GM06990 (cell line): Measurements from ENCODE around the gene CEP55.
"Not testable (repeated sequence)": the region's sequence is repeated elsewhere in the genome, so short reads cannot be mapped to it uniquely, and the experiment has no call there.

ENCODE experiments used
- DNase-seq: peaks from one replicate; pipeline ENCODE4 v3.0.0-alpha.2; 2011; ENCODE audit not compliant: insufficient read length; ENCODE audit errors: extremely low read depth
- H3K27me3 ChIP-seq: replicated peaks from 2 replicates; pipeline ENCODE4 v1.6.0; 2011; ENCODE audit warnings: low read length; ENCODE audit not compliant: control insufficient read depth, insufficient read depth
- H3K36me3 ChIP-seq: 2 replicates; pipeline ENCODE4 v1.5.1; 2011; ENCODE audit warnings: low read length; ENCODE audit not compliant: control insufficient read depth, insufficient read depth
- H3K4me3 ChIP-seq: replicated peaks from 2 replicates; pipeline ENCODE4 v1.5.1; 2011; ENCODE audit warnings: low read depth, mild to moderate bottlenecking, control low read depth, low read length
- CTCF ChIP-seq: IDR thresholded peaks from 2 replicates; pipeline ENCODE4 v1.5.1; 2011; ENCODE audit warnings: low read length, control low read depth, mild to moderate bottlenecking, inconsistent platforms; ENCODE audit not compliant: insufficient read depth, poor library complexity, severe bottlenecking

Gene CEP55

GRCh38 chr10:93464776-93465388 lies 31.5 kb upstream of the CEP55 start:
- DNase-seq = no peak
- no peak overlapping the region for H3K4me3 ChIP-seq
- no peak for TF ChIP-seq CTCF
- H3K36me3 ChIP-seq = no peaks in the 10 kb centered on the region
- H3K27me3 ChIP-seq = no peaks in the 10 kb centered on the region

GRCh38 chr10:93465806-93466675 lies 30.4 kb upstream of the CEP55 start:
- H3K4me3 ChIP-seq = no peak overlapping the region
- no peaks in the 10 kb centered on the region for H3K27me3 ChIP-seq
- TF ChIP-seq CTCF = no peak
- no peak for DNase-seq
- no peaks in the 10 kb centered on the region for H3K36me3 ChIP-seq

GRCh38 chr10:93467635-93468034 lies 28.8 kb upstream of the CEP55 start:
- H3K36me3 ChIP-seq, H3K27me3 ChIP-seq, H3K4me3 ChIP-seq, DNase-seq: not testable (repeated sequence)

- no peaks in the 10 kb centered on the region for H3K27me3 ChIP-seq
- no peaks in the 10 kb centered on the region for H3K36me3 ChIP-seq
- DNase-seq = no peak
- no peak overlapping the region for H3K4me3 ChIP-seq
- no peak for TF ChIP-seq CTCF
These were observed 27.8 kb upstream of the CEP55 start for GRCh38 chr10:93468461-93469213.

GRCh38 chr10:93469454-93469853 lies 27.0 kb upstream of the CEP55 start:
- DNase-seq = no peak
- TF ChIP-seq CTCF = no peak
- no peaks in the 10 kb centered on the region for H3K27me3 ChIP-seq
- H3K4me3 ChIP-seq = no peak overlapping the region
- no peaks in the 10 kb centered on the region for H3K36me3 ChIP-seq

- Histone ChIP-seq H3K27me3 (no peaks in the 10 kb centered on the region), H3K36me3 (no peaks in the 10 kb centered on the region), H3K4me3 (no peak overlapping the region)
- TF ChIP-seq CTCF = no peak
- DNase-seq = no peak
These were observed 25.2 kb upstream of the CEP55 start for GRCh38 chr10:93471110-93471651.
